Medulla oblongata (tissue), 1 donor: Measurements from ENCODE around the gene PLEKHG3.

Experiments used
- DNase-seq: peaks from one replicate; pipeline ENCODE4 v3.0.0-alpha.2; 2015; ENCODE audit errors: extremely low spot score

The PLEKHG3 gene

GRCh38 chr14:64726585-64726890 is 22.3 kb downstream of the PLEKHG3 start:
- DNase-seq = no peak

GRCh38 chr14:64727551-64728071 is 23.4 kb downstream of the PLEKHG3 start:
- DNase-seq = no peak

- no peak for DNase-seq
These were observed 23.9 kb downstream of the PLEKHG3 start for GRCh38 chr14:64728106-64728505.

- no peak for DNase-seq
These were observed 24.6 kb downstream of the PLEKHG3 start for GRCh38 chr14:64728856-64729255.

- no peak for DNase-seq
These were observed 25.3 kb downstream of the PLEKHG3 start for GRCh38 chr14:64729386-64730060.

- DNase-seq = no peak
These were observed 25.8 kb downstream of the PLEKHG3 start for GRCh38 chr14:64730061-64730440.

GRCh38 chr14:64730681-64731080 is 26.5 kb downstream of the PLEKHG3 start:
- DNase-seq = no peak

- DNase-seq = no peak
These were observed 26.9 kb downstream of the PLEKHG3 start for GRCh38 chr14:64731141-64731581.

GRCh38 chr14:64732066-64732465 is 27.8 kb downstream of the PLEKHG3 start:
- no peak for DNase-seq

- DNase-seq = no peak
These were observed 28.4 kb downstream of the PLEKHG3 start for GRCh38 chr14:64732536-64733120.

- DNase-seq = no peak
These were observed 29.1 kb downstream of the PLEKHG3 start for GRCh38 chr14:64733321-64733720.

GRCh38 chr14:64733899-64734298 is 29.7 kb downstream of the PLEKHG3 start:
- DNase-seq = no peak

GRCh38 chr14:64734990-64735389 is 30.8 kb downstream of the PLEKHG3 start:
- DNase-seq = no peak

- no peak for DNase-seq
These were observed 32.3 kb downstream of the PLEKHG3 start for GRCh38 chr14:64736271-64737169.

- peak; percentile 70 for DNase-seq
These were observed 33.4 kb downstream of the PLEKHG3 start for GRCh38 chr14:64737391-64738280.

GRCh38 chr14:64738281-64738804 is 34.1 kb downstream of the PLEKHG3 start:
- no peak for DNase-seq

- no peak for DNase-seq
These were observed 37.0 kb downstream of the PLEKHG3 start for GRCh38 chr14:64741200-64741599.

GRCh38 chr14:64741961-64742360 is 37.7 kb downstream of the PLEKHG3 start:
- no peak for DNase-seq

- no peak for DNase-seq
These were observed 38.8 kb downstream of the PLEKHG3 start for GRCh38 chr14:64743061-64743460.

- peak; percentile 77 for DNase-seq
These were observed 41.4 kb downstream of the PLEKHG3 start for GRCh38 chr14:64745511-64746091.
